Neural crest cell (in vitro differentiated cells): ENCODE results near the gene SHMT1. TPM values are rescaled to one million over a fixed set of nuclear protein-coding genes. Genes with fewer than 3 reads are reported as not detected.
"Not testable (repeated sequence)": the region's sequence is repeated elsewhere in the genome, so short reads cannot be mapped to it uniquely, and the experiment has no call there.

Source experiments
- DNase-seq: peaks from one replicate; pipeline ENCODE4 v3.0.0; 2021; ENCODE audit warnings: low read depth, mixed read lengths, low spot score
- H3K27ac Mint-ChIP-seq: one replicate; pipeline ENCODE4 v1.8.0; 2021; ENCODE audit warnings: mild to moderate bottlenecking, mixed read lengths; ENCODE audit not compliant: unreplicated experiment
- H3K27me3 Mint-ChIP-seq: 2 replicates; pipeline ENCODE4 v1.8.0; 2021; ENCODE audit warnings: low read depth, mild to moderate bottlenecking, mixed read lengths
- H3K36me3 Mint-ChIP-seq: 2 replicates; pipeline ENCODE4 v1.8.0; 2021; ENCODE audit warnings: low read depth, mild to moderate bottlenecking, mixed read lengths
- H3K4me1 Mint-ChIP-seq: 2 replicates; pipeline ENCODE4 v1.8.0; 2021; ENCODE audit warnings: mixed read lengths
- H3K4me3 Mint-ChIP-seq: one replicate; pipeline ENCODE4 v1.8.0; 2021; ENCODE audit warnings: mild to moderate bottlenecking, mixed read lengths
- H3K9me3 Mint-ChIP-seq: 2 replicates; pipeline ENCODE4 v1.8.0; 2021; ENCODE audit warnings: mixed read lengths
- CTCF ChIP-seq: fragments of 200-600 bp; sonication (generic); conservative IDR thresholded peaks from 2 replicates; pipeline ENCODE4 v1.5.0; 2021; ENCODE audit warnings: antibody characterized with exemption, mild to moderate bottlenecking
- total RNA-seq: library from RNA; stranded (reverse); gene quantifications from 2 replicates; pipeline ENCODE4 v1.2.1, GENCODE V29; 2021

The SHMT1 gene
- total RNA-seq, 1 donor from 2014 or later: 43.9 TPM

- H3K27ac Mint-ChIP-seq: no peak overlapping the region
- H3K36me3 Mint-ChIP-seq: peaks cover 40% of the 10 kb centered on the region
- no peaks in the 10 kb centered on the region for H3K9me3 Mint-ChIP-seq
- no peaks in the 10 kb centered on the region for H3K27me3 Mint-ChIP-seq
- H3K4me3 Mint-ChIP-seq: no peak overlapping the region
- TF ChIP-seq CTCF: no peak
- H3K4me1 Mint-ChIP-seq: no peaks in the 10 kb centered on the region
- no peak for DNase-seq
Observed at GRCh38 chr17:18339933-18340332, 23.4 kb downstream of the SHMT1 start.

- not testable (repeated sequence) for H3K27ac Mint-ChIP-seq, H3K4me3 Mint-ChIP-seq, DNase-seq, H3K27me3 Mint-ChIP-seq, H3K4me1 Mint-ChIP-seq, H3K9me3 Mint-ChIP-seq
- H3K36me3 Mint-ChIP-seq: peaks cover 45% of the 10 kb centered on the region
Observed at GRCh38 chr17:18338158-18338557, 25.2 kb downstream of the SHMT1 start.

- DNase-seq: no peak
- Mint-ChIP-seq H3K36me3 (peaks cover 20% of the 10 kb centered on the region), H3K9me3 (no peaks in the 10 kb centered on the region), H3K27ac (no peak overlapping the region), H3K27me3 (no peaks in the 10 kb centered on the region), H3K4me1 (no peaks in the 10 kb centered on the region), H3K4me3 (no peak overlapping the region)
- no peak for TF ChIP-seq CTCF
Observed at GRCh38 chr17:18332909-18333489, 30.4 kb downstream of the SHMT1 start.

GRCh38 chr17:18331879-18332278 is 31.5 kb downstream of the SHMT1 start:
- Mint-ChIP-seq H3K27me3 (no peaks in the 10 kb centered on the region), H3K27ac (no peak overlapping the region), H3K4me3 (no peak overlapping the region), H3K36me3 (peaks cover 17% of the 10 kb centered on the region), H3K9me3 (no peaks in the 10 kb centered on the region), H3K4me1 (no peaks in the 10 kb centered on the region)
- TF ChIP-seq CTCF: no peak
- DNase-seq: no peak

GRCh38 chr17:18328643-18329204 is 34.6 kb downstream of the SHMT1 start:
- Mint-ChIP-seq H3K27ac (no peak overlapping the region), H3K27me3 (no peaks in the 10 kb centered on the region), H3K4me1 (no peaks in the 10 kb centered on the region), H3K4me3 (no peak overlapping the region), H3K9me3 (no peaks in the 10 kb centered on the region), H3K36me3 (peaks cover 7% of the 10 kb centered on the region)
- no peak for DNase-seq
- no peak for TF ChIP-seq CTCF

GRCh38 chr17:18327556-18327955 is 35.8 kb downstream of the SHMT1 start:
- no peak for DNase-seq
- no peaks in the 10 kb centered on the region for H3K9me3 Mint-ChIP-seq
- no peak for TF ChIP-seq CTCF
- no peak overlapping the region for H3K4me3 Mint-ChIP-seq
- no peaks in the 10 kb centered on the region for H3K4me1 Mint-ChIP-seq
- H3K36me3 Mint-ChIP-seq: peaks cover 7% of the 10 kb centered on the region
- no peak overlapping the region for H3K27ac Mint-ChIP-seq
- H3K27me3 Mint-ChIP-seq: no peaks in the 10 kb centered on the region
